ENCODE results near the gene OSBPL9. TPM values are rescaled to one million over a fixed set of nuclear protein-coding genes. Genes with fewer than 3 reads are reported as not detected.

The OSBPL9 gene
- total and polyA plus RNA-seq, 10 of the 15 experiments (the other 5 are each of a cell fraction or from before 2014, with no cell fraction given) = 25.9 to 156 (median 108) TPM

GRCh38 chr1:51788938-51789337 lies 172.0 kb downstream of the OSBPL9 start:
- ChIA-PET CTCF (no interaction called here), SMC1A (ENCODE audit: uncharacterized antibody, unreplicated experiment) (interaction anchor here (1.0 to 1.9 kb wide), 2 partner anchors 11 to 20 kb away, joined by 3 to 5 read pairs; no protein-coding TSS in a partner anchor), RAD21 (ENCODE audit: unreplicated experiment) (no interaction called here), POLR2A (interaction anchor here (0.5 kb wide), 1 partner anchor 302 kb away, joined by 4 read pairs; no protein-coding TSS in a partner anchor)
- H3K4me3 ChIP-seq = no peak overlapping the region
- WGBS (ENCODE audit: insufficient coverage, insufficient replicate concordance, low lambda C conversion rate, missing lambda C conversion rate) = 96% methylated on average over 2 of the region's 2 CpGs
- H3K4me1 ChIP-seq (ENCODE audit: control insufficient read depth, insufficient read depth, low read length) = no peaks in the 10 kb centered on the region
- H3K27ac ChIP-seq (ENCODE audit: control insufficient read depth, insufficient read depth) = no peak overlapping the region
- no peak overlapping the region for H2AFZ ChIP-seq (ENCODE audit: control insufficient read depth, low read depth, low read length)
- no peak for ATAC-seq
- no peaks in the 10 kb centered on the region for H4K20me1 ChIP-seq (ENCODE audit: control insufficient read depth, insufficient read depth)
- H3K79me2 ChIP-seq (ENCODE audit: control insufficient read depth, insufficient read depth, low read length) = no peaks in the 10 kb centered on the region
- peaks cover 21 to 56% of the 10 kb centered on the region in 2 experiments for H3K36me3 ChIP-seq (ENCODE audit: control insufficient read depth in 2 of 2, insufficient read depth in 2 of 2, low read length in 1 of 2)
- DNase-seq (ENCODE audit: low read depth, low spot score) = no peak
- FAIRE-seq = no peak
- no peak overlapping the region for H3K9ac ChIP-seq (ENCODE audit: control insufficient read depth, insufficient read depth, low read length)
- H3K9me3 ChIP-seq (replicated peaks; ENCODE audit: control insufficient read depth, insufficient read depth, low read length) = no peaks in the 10 kb centered on the region
- in situ Hi-C loops (cut with MboI) = no loop called here
- intact Hi-C loops (cut with micrococcal nuclease; ENCODE audit: unreplicated experiment) = no loop called here
- no peak overlapping the region for H3K4me2 ChIP-seq (ENCODE audit: control insufficient read depth, insufficient read depth)
- no TSS peak for BruUV-seq (replicated peaks)
- H3K27me3 ChIP-seq (replicated peaks in 1 of 2; ENCODE audit: control insufficient read depth in 2 of 2, insufficient read depth in 2 of 2, low read length in 1 of 2) = no peaks in the 10 kb centered on the region
- TF ChIP-seq ASH2L (IDR thresholded peaks at IDR 0.05; ENCODE audit: borderline replicate concordance, low read depth) (no peak), RAD51 (IDR thresholded peaks at IDR 0.05) (no peak), CBX3 (IDR thresholded peaks at IDR 0.05; ENCODE audit: borderline replicate concordance, low read depth) (no peak), MLLT1 (IDR thresholded peaks at IDR 0.05) (no peak), HDAC2 (IDR thresholded peaks at IDR 0.05) (no peak), NFYA (IDR thresholded peaks at IDR 0.05; ENCODE audit: borderline replicate concordance, low read depth, low read length) (no peak), NR2F1 (conservative IDR thresholded peaks at IDR 0.05) (no peak), ZBTB4 (CRISPR knock-in tag; IDR thresholded peaks at IDR 0.05) (no peak), REST (IDR thresholded peaks at IDR 0.05; ENCODE audit: low read depth, low read length) (no peak)
- TF ChIP-seq, protein P1, sequence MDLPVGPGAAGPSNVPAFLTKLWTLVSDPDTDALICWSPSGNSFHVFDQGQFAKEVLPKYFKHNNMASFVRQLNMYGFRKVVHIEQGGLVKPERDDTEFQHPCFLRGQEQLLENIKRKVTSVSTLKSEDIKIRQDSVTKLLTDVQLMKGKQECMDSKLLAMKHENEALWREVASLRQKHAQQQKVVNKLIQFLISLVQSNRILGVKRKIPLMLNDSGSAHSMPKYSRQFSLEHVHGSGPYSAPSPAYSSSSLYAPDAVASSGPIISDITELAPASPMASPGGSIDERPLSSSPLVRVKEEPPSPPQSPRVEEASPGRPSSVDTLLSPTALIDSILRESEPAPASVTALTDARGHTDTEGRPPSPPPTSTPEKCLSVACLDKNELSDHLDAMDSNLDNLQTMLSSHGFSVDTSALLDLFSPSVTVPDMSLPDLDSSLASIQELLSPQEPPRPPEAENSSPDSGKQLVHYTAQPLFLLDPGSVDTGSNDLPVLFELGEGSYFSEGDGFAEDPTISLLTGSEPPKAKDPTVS (IDR thresholded peaks at IDR 0.05; ENCODE audit: low read depth, low read length) = no peak
- TF ChIP-seq, protein P2, sequence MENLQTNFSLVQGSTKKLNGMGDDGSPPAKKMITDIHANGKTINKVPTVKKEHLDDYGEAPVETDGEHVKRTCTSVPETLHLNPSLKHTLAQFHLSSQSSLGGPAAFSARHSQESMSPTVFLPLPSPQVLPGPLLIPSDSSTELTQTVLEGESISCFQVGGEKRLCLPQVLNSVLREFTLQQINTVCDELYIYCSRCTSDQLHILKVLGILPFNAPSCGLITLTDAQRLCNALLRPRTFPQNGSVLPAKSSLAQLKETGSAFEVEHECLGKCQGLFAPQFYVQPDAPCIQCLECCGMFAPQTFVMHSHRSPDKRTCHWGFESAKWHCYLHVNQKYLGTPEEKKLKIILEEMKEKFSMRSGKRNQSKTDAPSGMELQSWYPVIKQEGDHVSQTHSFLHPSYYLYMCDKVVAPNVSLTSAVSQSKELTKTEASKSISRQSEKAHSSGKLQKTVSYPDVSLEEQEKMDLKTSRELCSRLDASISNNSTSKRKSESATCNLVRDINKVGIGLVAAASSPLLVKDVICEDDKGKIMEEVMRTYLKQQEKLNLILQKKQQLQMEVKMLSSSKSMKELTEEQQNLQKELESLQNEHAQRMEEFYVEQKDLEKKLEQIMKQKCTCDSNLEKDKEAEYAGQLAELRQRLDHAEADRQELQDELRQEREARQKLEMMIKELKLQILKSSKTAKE (IDR thresholded peaks at IDR 0.05; ENCODE audit: low read depth, poor library complexity, severe bottlenecking) = no peak
- TF ChIP-seq, protein P3, sequence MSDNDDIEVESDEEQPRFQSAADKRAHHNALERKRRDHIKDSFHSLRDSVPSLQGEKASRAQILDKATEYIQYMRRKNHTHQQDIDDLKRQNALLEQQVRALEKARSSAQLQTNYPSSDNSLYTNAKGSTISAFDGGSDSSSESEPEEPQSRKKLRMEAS (IDR thresholded peaks at IDR 0.05; ENCODE audit: low read depth, low read length) = no peak
